ENCODE results near the gene RPL34. TPM values are rescaled to one million over a fixed set of nuclear protein-coding genes. Genes with fewer than 3 reads are reported as not detected.

Gene RPL34
- total RNA-seq, 4 donors from 2014 or later: 554 to 1,152 (median 836) TPM

- peaks cover 0 to 9% (median 0%) of the 10 kb centered on the region in 4 donors for H3K9me3 ChIP-seq
- H3K27me3 ChIP-seq: no peaks in the 10 kb centered on the region
- TF ChIP-seq CTCF (IDR thresholded peaks at IDR 0.05): no peak
- no peak for TF ChIP-seq POLR2A (IDR thresholded peaks at IDR 0.05)
- TF ChIP-seq EP300 (IDR thresholded peaks at IDR 0.05): no peak
- WGBS, 2 donors: 73 to 79% methylated on average over 6 of the region's 6 CpGs
- H3K36me3 ChIP-seq: peaks cover 0 to 11% (median 0%) of the 10 kb centered on the region in 3 donors
- peaks cover 0 to 13% (median 0%) of the 10 kb centered on the region in 4 donors for H3K4me1 ChIP-seq
- no peak overlapping the region for H3K4me3 ChIP-seq
- DNase-seq (ENCODE audit: low spot score in 2 of 2): no peak
- no peak overlapping the region for H3K27ac ChIP-seq
These were observed 8.0 kb upstream of the RPL34 start for GRCh38 chr4:108612365-108612764.

- Histone ChIP-seq H3K4me1 (peaks cover 0 to 40% (median 20%) of the 10 kb centered on the region in 4 donors), H3K9me3 (peaks cover 0 to 9% (median 0%) of the 10 kb centered on the region in 4 donors), H3K4me3 (peak overlapping the region; percentile 17 to 79 (median 72)), H3K36me3 (peaks cover 0 to 40% (median 11%) of the 10 kb centered on the region in 3 donors), H3K27me3 (no peaks in the 10 kb centered on the region), H3K27ac (peak overlapping the region; percentile 52 to 87 (median 83))
- DNase-seq (ENCODE audit: low spot score in 2 of 2): no peak
- 75 to 77% methylated on average over 7 of the region's 7 CpGs for WGBS, 2 donors
- TF ChIP-seq POLR2A (IDR thresholded peaks at IDR 0.05) (no peak), CTCF (IDR thresholded peaks at IDR 0.05) (no peak), EP300 (IDR thresholded peaks at IDR 0.05) (no peak)
These were observed 840 bp upstream of the RPL34 start for GRCh38 chr4:108619372-108620100.

GRCh38 chr4:108620933-108621905, 843 bp downstream of the RPL34 start:
- Histone ChIP-seq H3K4me1 (peaks cover 0 to 40% (median 20%) of the 10 kb centered on the region in 4 donors), H3K36me3 (peaks cover 0 to 55% (median 15%) of the 10 kb centered on the region in 3 donors), H3K27ac (peak overlapping the region; percentile 52 to 87 (median 83)), H3K27me3 (no peaks in the 10 kb centered on the region), H3K4me3 (peak overlapping the region; percentile 70 to 79 (median 75)), H3K9me3 (no peaks in the 10 kb centered on the region)
- no peak for DNase-seq (ENCODE audit: low spot score in 2 of 2)
- TF ChIP-seq POLR2A (IDR thresholded peaks at IDR 0.05) (no peak), EP300 (IDR thresholded peaks at IDR 0.05) (no peak), CTCF (IDR thresholded peaks at IDR 0.05) (no peak)
- WGBS, 2 donors: 10 to 12% methylated on average over 23 of the region's 23 CpGs

GRCh38 chr4:108622022-108622421, 1.6 kb downstream of the RPL34 start:
- no peaks in the 10 kb centered on the region for H3K9me3 ChIP-seq
- WGBS, 2 donors: 85 to 89% methylated on average over 4 of the region's 4 CpGs
- no peak for TF ChIP-seq EP300 (IDR thresholded peaks at IDR 0.05)
- no peak for TF ChIP-seq CTCF (IDR thresholded peaks at IDR 0.05)
- TF ChIP-seq POLR2A (IDR thresholded peaks at IDR 0.05): no peak
- H3K4me3 ChIP-seq: no peak overlapping the region
- H3K36me3 ChIP-seq: peaks cover 0 to 55% (median 15%) of the 10 kb centered on the region in 3 donors
- no peaks in the 10 kb centered on the region for H3K27me3 ChIP-seq
- no peak overlapping the region for H3K27ac ChIP-seq
- H3K4me1 ChIP-seq: peaks cover 0 to 40% (median 20%) of the 10 kb centered on the region in 4 donors
- no peak for DNase-seq (ENCODE audit: low spot score in 2 of 2)
